Measurements from ENCODE around the gene HERC5.
"Not testable (repeated sequence)": the region's sequence is repeated elsewhere in the genome, so short reads cannot be mapped to it uniquely, and the experiment has no call there.

Gene HERC5

GRCh38 chr4:88456670-88457306 lies at the start of gene HERC5:
Gene HERC5, plus strand, starts transcription at chr4:88457119. Its CDS starts 151 bp downstream, at chr4:88457270.
- DNase-seq: peak; percentile 83

- DNase-seq: no peak
Observed at GRCh38 chr4:88409206-88409605, 47.7 kb upstream of the HERC5 start.

GRCh38 chr4:88409789-88410188 lies 47.1 kb upstream of the HERC5 start:
- DNase-seq: no peak

- no peak for DNase-seq
Observed at GRCh38 chr4:88411491-88412096, 45.3 kb upstream of the HERC5 start.

GRCh38 chr4:88413801-88414200 lies 43.1 kb upstream of the HERC5 start:
- DNase-seq: no peak

GRCh38 chr4:88414755-88415154 lies 42.2 kb upstream of the HERC5 start:
- DNase-seq: no peak

- no peak for DNase-seq
Observed at GRCh38 chr4:88415982-88416381, 40.9 kb upstream of the HERC5 start.

- no peak for DNase-seq
Observed at GRCh38 chr4:88418411-88418810, 38.5 kb upstream of the HERC5 start.

GRCh38 chr4:88419874-88420273 lies 37.0 kb upstream of the HERC5 start:
- no peak for DNase-seq

GRCh38 chr4:88420844-88421243 lies 36.1 kb upstream of the HERC5 start:
- no peak for DNase-seq

GRCh38 chr4:88422403-88422802 lies 34.5 kb upstream of the HERC5 start:
- DNase-seq: no peak

GRCh38 chr4:88429401-88429800 lies 27.5 kb upstream of the HERC5 start:
- no peak for DNase-seq

GRCh38 chr4:88435987-88436693 lies 20.8 kb upstream of the HERC5 start:
- DNase-seq: no peak

GRCh38 chr4:88437873-88438272 lies 19.0 kb upstream of the HERC5 start:
- not testable (repeated sequence) for DNase-seq

- no peak for DNase-seq
Observed at GRCh38 chr4:88439161-88439760, 17.7 kb upstream of the HERC5 start.

- DNase-seq: no peak
Observed at GRCh38 chr4:88440146-88440545, 16.8 kb upstream of the HERC5 start.

GRCh38 chr4:88441696-88442095 lies 15.2 kb upstream of the HERC5 start:
- no peak for DNase-seq

GRCh38 chr4:88442689-88443191 lies 14.2 kb upstream of the HERC5 start:
- no peak for DNase-seq

GRCh38 chr4:88443486-88443885 lies 13.4 kb upstream of the HERC5 start:
- no peak for DNase-seq

- DNase-seq: no peak
Observed at GRCh38 chr4:88445252-88445651, 11.7 kb upstream of the HERC5 start.

- no peak for DNase-seq
Observed at GRCh38 chr4:88446124-88446523, 10.8 kb upstream of the HERC5 start.

GRCh38 chr4:88447371-88448095 lies 9.4 kb upstream of the HERC5 start:
- no peak for DNase-seq

GRCh38 chr4:88448211-88448765 lies 8.6 kb upstream of the HERC5 start:
- DNase-seq: not testable (repeated sequence)
